ENCODE data around the gene VCL. TPM values are rescaled to one million over a fixed set of nuclear protein-coding genes. Genes with fewer than 3 reads are reported as not detected.

VCL gene
- total and polyA plus RNA-seq, 9 of the 15 experiments (the other 6 are each of a cell fraction or from before 2014, with no cell fraction given) = 29.8 to 186 (median 76.4) TPM

GRCh38 chr10:74048433-74048832 is 50.5 kb downstream of the VCL start:
- Histone ChIP-seq H3K4me2 (ENCODE audit: insufficient read depth, low read length) (no peak overlapping the region), H3K9me1 (ENCODE audit: control insufficient read depth, insufficient read depth, low read length) (no peaks in the 10 kb centered on the region), H3K27ac (ENCODE audit: extremely low read depth, low read depth, low read length) (no peak overlapping the region), H4K20me1 (replicated peaks; ENCODE audit: control insufficient read depth, insufficient read depth, low read length) (0 out of 2 replicates have a peak, but pooled peaks cover 4% of the 10 kb centered on the region), H3K9ac (ENCODE audit: insufficient read depth in 1 of 2, low read depth in 2 of 2, low read length in 2 of 2) (no peak overlapping the region), H3K36me3 (ENCODE audit: control insufficient read depth, insufficient read depth, low read length) (peaks cover 30% of the 10 kb centered on the region), H3K4me1 (replicated peaks in 1 of 2; ENCODE audit: control insufficient read depth in 2 of 2, insufficient read depth in 2 of 2, low read length in 2 of 2) (peaks cover 5 to 12% of the 10 kb centered on the region in 2 experiments; a peak in 3 of 5 replicates), H3K9me3 (replicated peaks; ENCODE audit: control insufficient read depth, insufficient read depth, low read depth, low read length) (no peaks in the 10 kb centered on the region), H3K4me3 (no peak overlapping the region), H2AFZ (ENCODE audit: low read depth, low read length) (no peak overlapping the region), H3K79me2 (ENCODE audit: control insufficient read depth, insufficient read depth, low read length) (peaks cover 61% of the 10 kb centered on the region), H3K27me3 (ENCODE audit: control insufficient read depth in 2 of 2, insufficient read depth in 2 of 2, low read length in 2 of 2) (no peaks in the 10 kb centered on the region)
- ChIA-PET CTCF (ENCODE audit: low intra/inter-chr PET ratio) (no interaction called here), POLR2A (interaction anchor here (1.0 to 2.5 kb wide), 5 partner anchors 8 to 128 kb away, joined by 3 to 12 read pairs (median 4); partner anchors contain the start of gene VCL)
- FAIRE-seq (no peak), DNase-seq (ENCODE audit: extremely low read depth in 1 of 4, low spot score in 3 of 4) (no peak), ATAC-seq (no peak)
- 93% methylated on average over 1 of the region's 2 CpGs for WGBS (ENCODE audit: insufficient coverage, low coverage, missing lambda C conversion rate)
- BruUV-seq (replicated peaks) = no TSS peak
- intact Hi-C loops (cut with micrococcal nuclease) = no loop called here
- in situ Hi-C loops (cut with MboI) = no loop called here
- TF ChIP-seq ZNF655 (CRISPR knock-in tag; IDR thresholded peaks at IDR 0.05) (no peak), SIN3B (IDR thresholded peaks at IDR 0.05; ENCODE audit: low read depth) (no peak), THAP7 (CRISPR knock-in tag; IDR thresholded peaks at IDR 0.05) (no peak), ZNF347 (CRISPR knock-in tag; IDR thresholded peaks at IDR 0.05; ENCODE audit: low read depth) (no peak), FOXA3 (CRISPR knock-in tag; conservative IDR thresholded peaks at IDR 0.05 in 1 of 2, IDR thresholded peaks at IDR 0.05 in 1 of 2) (no peak), ZNF354B (CRISPR knock-in tag; IDR thresholded peaks at IDR 0.05) (no peak), RNF2 (IDR thresholded peaks at IDR 0.05) (no peak), HMBOX1 (IDR thresholded peaks at IDR 0.05) (no peak), ZNF449 (CRISPR knock-in tag; IDR thresholded peaks at IDR 0.05) (no peak), CEBPG (CRISPR knock-in tag; IDR thresholded peaks at IDR 0.05) (no peak), CEBPG (tag; conservative IDR thresholded peaks at IDR 0.05 in 1 of 2, IDR thresholded peaks at IDR 0.05 in 1 of 2) (no peak), MAFG (tag; conservative IDR thresholded peaks at IDR 0.05) (no peak), TAF15 (IDR thresholded peaks at IDR 0.05; ENCODE audit: low read depth, low read length) (no peak)

Data from K562 (cell line).